Measurements from ENCODE around the gene ACTR5.

Gene ACTR5

DNA sequence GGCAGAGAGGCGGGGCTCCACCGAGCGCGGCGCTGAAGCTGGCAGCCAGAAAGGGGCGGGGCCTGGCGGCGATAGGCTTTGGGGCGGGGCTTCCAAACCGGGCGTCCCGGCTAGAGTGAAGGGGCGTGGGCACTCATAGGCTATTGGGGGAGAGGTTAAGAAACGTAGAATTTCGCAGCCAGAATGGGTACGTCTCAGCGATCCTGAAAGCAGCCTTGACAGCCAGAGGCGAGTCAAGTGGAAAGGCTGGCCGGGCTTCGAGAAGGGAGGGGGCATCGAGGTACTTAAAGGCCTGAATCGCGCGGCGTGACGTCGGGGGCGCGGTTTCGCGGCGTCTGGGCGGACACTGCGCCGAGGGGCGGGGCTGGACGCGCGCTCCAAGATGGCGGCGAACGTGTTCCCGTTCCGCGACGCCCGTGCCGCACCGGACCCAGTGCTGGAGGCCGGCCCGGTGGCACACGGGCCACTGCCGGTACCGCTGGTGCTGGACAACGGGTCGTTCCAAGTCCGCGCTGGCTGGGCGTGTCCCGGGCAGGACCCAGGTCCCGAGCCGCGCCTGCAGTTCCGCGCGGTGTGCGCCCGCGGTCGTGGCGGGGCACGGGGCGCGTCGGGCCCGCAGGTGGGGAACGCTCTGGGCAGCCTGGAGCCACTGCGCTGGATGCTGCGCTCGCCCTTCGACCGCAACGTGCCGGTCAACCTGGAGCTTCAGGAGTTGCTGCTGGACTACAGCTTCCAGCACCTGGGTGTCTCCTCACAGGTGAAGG is at the start of gene ACTR5:
Gene ACTR5 (plus strand): TSS at position 364 of the 764 bp plus-strand sequence. CDS start 19 bp downstream, at position 383.
- peak within 1 kb of the TSS in 4 of 5 donors; percentile 80 to 90 (median 86) for H3K9ac ChIP-seq (ENCODE audit: low read length in 5 of 5)
- H3K9me3 ChIP-seq (ENCODE audit: control insufficient read depth in 5 of 5, low read length in 5 of 5), result no peaks in the 10 kb centered on the region
- H3K4me3 ChIP-seq (ENCODE audit: low read depth in 1 of 5, low read length in 5 of 5), result peak within 1 kb of the TSS; percentile 86 to 95 (median 89)
- H3K27me3 ChIP-seq (ENCODE audit: control insufficient read depth in 5 of 5, insufficient read depth in 4 of 5, low read length in 5 of 5), result peaks cover 0 to 4% (median 0%) of the 10 kb centered on the region in 5 donors
- peaks cover 5 to 15% (median 8%) of the 10 kb centered on the region in 5 donors for H3K36me3 ChIP-seq (ENCODE audit: control insufficient read depth in 5 of 5, insufficient read depth in 5 of 5, low read length in 5 of 5)
- peaks cover 4 to 19% (median 17%) of the 10 kb centered on the region in 5 donors for H3K4me1 ChIP-seq (ENCODE audit: control insufficient read depth in 5 of 5, insufficient read depth in 5 of 5, low read length in 5 of 5)
- H3K27ac ChIP-seq (ENCODE audit: low read depth, low read length), result peak within 1 kb of the TSS; percentile 77

DNA sequence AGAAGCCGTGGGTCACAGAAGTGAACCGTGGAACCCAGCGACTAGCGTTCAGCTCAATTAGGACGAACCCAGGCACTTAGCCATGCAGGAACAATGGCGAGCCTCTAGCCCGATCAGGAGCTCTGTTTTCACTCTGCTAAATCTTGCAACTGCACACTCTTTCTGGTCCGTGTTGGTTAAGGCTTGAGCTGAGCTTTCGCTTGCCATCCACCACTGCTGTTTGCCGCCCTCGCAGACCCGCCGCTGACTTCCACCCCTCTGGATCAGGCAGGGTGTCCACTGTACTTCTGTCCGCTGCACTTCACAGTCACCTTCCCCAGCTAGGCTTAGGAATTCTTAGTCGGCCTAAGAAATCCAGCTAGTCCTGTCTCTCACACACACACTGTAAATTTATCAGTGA is 49.7 kb upstream of the ACTR5 start:
- H3K27ac ChIP-seq (ENCODE audit: low read depth, low read length), result no peak overlapping the region
- H3K4me1 ChIP-seq (ENCODE audit: control insufficient read depth in 5 of 5, insufficient read depth in 5 of 5, low read length in 5 of 5), result no peaks in the 10 kb centered on the region
- peaks cover 0 to 25% (median 23%) of the 10 kb centered on the region in 5 donors for H3K27me3 ChIP-seq (ENCODE audit: control insufficient read depth in 5 of 5, insufficient read depth in 4 of 5, low read length in 5 of 5)
- no peaks in the 10 kb centered on the region for H3K36me3 ChIP-seq (ENCODE audit: control insufficient read depth in 5 of 5, insufficient read depth in 5 of 5, low read length in 5 of 5)
- no peaks in the 10 kb centered on the region for H3K9me3 ChIP-seq (ENCODE audit: control insufficient read depth in 5 of 5, low read length in 5 of 5)
- H3K4me3 ChIP-seq (ENCODE audit: low read depth in 1 of 5, low read length in 5 of 5), result no peak overlapping the region
- H3K9ac ChIP-seq (ENCODE audit: low read length in 5 of 5), result no peak overlapping the region

DNA sequence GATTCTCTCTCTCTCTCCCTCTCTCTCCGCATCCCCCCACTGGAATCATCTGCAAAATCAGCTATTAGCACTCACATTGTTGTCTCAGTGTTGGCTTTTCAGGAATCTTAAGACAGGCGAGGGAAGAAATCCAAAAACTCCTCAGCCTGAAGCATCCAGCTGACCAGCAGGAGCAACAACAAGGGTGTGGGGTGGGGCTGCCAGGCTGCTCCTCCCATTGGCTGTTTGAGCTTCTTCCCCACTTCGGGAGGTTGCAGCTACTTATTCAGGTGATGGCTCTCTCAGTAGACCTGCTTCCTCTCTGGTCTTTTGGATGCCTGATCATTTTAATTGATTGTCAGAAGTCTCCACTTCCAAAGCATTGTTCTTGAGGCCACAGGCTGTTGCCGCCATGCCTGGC is 48.1 kb upstream of the ACTR5 start:
- no peak overlapping the region for H3K27ac ChIP-seq (ENCODE audit: low read depth, low read length)
- no peak overlapping the region for H3K4me3 ChIP-seq (ENCODE audit: low read depth in 1 of 5, low read length in 5 of 5)
- no peaks in the 10 kb centered on the region for H3K4me1 ChIP-seq (ENCODE audit: control insufficient read depth in 5 of 5, insufficient read depth in 5 of 5, low read length in 5 of 5)
- H3K27me3 ChIP-seq (ENCODE audit: control insufficient read depth in 5 of 5, insufficient read depth in 4 of 5, low read length in 5 of 5), result peaks cover 0 to 30% (median 26%) of the 10 kb centered on the region in 5 donors
- no peak overlapping the region for H3K9ac ChIP-seq (ENCODE audit: low read length in 5 of 5)
- no peaks in the 10 kb centered on the region for H3K9me3 ChIP-seq (ENCODE audit: control insufficient read depth in 5 of 5, low read length in 5 of 5)
- H3K36me3 ChIP-seq (ENCODE audit: control insufficient read depth in 5 of 5, insufficient read depth in 5 of 5, low read length in 5 of 5), result no peaks in the 10 kb centered on the region

DNA sequence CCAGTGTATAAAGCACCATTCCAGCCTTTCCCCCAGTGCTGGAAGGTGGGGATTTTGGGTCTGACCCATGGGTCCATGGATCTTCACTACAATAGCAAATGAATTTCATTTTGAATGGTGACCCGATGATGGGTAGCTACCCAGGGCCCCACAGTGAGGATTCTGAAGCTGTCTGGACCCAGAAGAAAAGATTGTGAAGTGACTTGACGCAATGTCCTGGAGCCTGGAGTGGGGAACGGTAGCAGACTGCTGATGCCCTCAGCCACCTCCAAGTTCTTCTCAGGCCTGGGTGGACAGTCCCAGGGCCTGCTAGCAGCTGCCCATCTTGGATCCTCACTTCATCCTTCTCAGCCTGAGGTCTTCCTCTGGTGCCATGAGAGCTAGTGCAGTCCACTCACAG is 47.3 kb upstream of the ACTR5 start:
- no peak overlapping the region for H3K27ac ChIP-seq (ENCODE audit: low read depth, low read length)
- peaks cover 0 to 37% (median 29%) of the 10 kb centered on the region in 5 donors for H3K27me3 ChIP-seq (ENCODE audit: control insufficient read depth in 5 of 5, insufficient read depth in 4 of 5, low read length in 5 of 5)
- H3K4me1 ChIP-seq (ENCODE audit: control insufficient read depth in 5 of 5, insufficient read depth in 5 of 5, low read length in 5 of 5), result no peaks in the 10 kb centered on the region
- no peaks in the 10 kb centered on the region for H3K9me3 ChIP-seq (ENCODE audit: control insufficient read depth in 5 of 5, low read length in 5 of 5)
- H3K4me3 ChIP-seq (ENCODE audit: low read depth in 1 of 5, low read length in 5 of 5), result no peak overlapping the region
- H3K9ac ChIP-seq (ENCODE audit: low read length in 5 of 5), result no peak overlapping the region
- no peaks in the 10 kb centered on the region for H3K36me3 ChIP-seq (ENCODE audit: control insufficient read depth in 5 of 5, insufficient read depth in 5 of 5, low read length in 5 of 5)

DNA sequence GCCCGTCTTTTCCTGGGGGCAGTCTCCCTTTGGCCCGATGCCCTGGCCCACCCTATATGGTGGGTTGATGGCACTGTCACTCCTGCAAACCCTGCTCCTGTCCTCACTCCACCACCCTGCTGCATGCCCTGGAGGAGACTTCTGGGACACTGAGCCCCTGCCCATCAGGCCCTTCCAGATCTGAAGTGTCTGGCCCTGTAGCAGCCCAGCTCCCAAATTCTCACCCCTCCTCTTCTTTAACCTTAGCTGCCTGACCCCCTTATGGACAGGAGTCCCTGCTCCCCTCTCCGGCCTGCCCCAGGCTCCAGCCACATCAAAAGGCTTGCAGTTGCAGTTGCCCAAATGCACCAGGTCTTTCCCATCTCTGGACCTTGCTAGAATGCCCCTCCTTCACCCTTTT is 44.7 kb upstream of the ACTR5 start:
- Histone ChIP-seq H3K27ac (ENCODE audit: low read depth, low read length) (no peak overlapping the region), H3K4me3 (ENCODE audit: low read depth in 1 of 5, low read length in 5 of 5) (no peak overlapping the region), H3K9ac (ENCODE audit: low read length in 5 of 5) (no peak overlapping the region), H3K4me1 (ENCODE audit: control insufficient read depth in 5 of 5, insufficient read depth in 5 of 5, low read length in 5 of 5) (no peaks in the 10 kb centered on the region), H3K27me3 (ENCODE audit: control insufficient read depth in 5 of 5, insufficient read depth in 4 of 5, low read length in 5 of 5) (peaks cover 0 to 37% (median 35%) of the 10 kb centered on the region in 5 donors), H3K9me3 (ENCODE audit: control insufficient read depth in 5 of 5, low read length in 5 of 5) (no peaks in the 10 kb centered on the region), H3K36me3 (ENCODE audit: control insufficient read depth in 5 of 5, insufficient read depth in 5 of 5, low read length in 5 of 5) (no peaks in the 10 kb centered on the region)

DNA sequence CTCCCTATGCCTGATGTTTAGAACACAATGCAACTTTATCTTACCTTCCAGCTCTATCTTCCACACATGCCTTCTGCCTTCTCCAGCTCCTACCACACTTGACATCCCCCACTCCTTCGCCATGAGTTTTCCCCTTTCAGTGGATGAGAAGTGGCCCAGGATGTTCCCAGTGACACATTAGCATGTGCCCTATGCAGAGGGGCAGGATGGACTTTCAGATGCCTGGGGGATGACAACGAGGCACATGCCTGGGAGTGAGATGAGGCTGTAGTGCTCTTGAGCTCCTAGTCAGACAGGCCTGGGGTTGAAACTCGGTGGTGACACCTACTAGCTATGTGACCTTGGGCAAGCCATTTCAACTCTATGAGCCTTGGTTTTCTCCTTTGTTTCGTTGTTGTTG is 44.1 kb upstream of the ACTR5 start:
- H3K36me3 ChIP-seq (ENCODE audit: control insufficient read depth in 5 of 5, insufficient read depth in 5 of 5, low read length in 5 of 5), result no peaks in the 10 kb centered on the region
- no peaks in the 10 kb centered on the region for H3K9me3 ChIP-seq (ENCODE audit: control insufficient read depth in 5 of 5, low read length in 5 of 5)
- peaks cover 0 to 35% (median 31%) of the 10 kb centered on the region in 5 donors for H3K27me3 ChIP-seq (ENCODE audit: control insufficient read depth in 5 of 5, insufficient read depth in 4 of 5, low read length in 5 of 5)
- H3K9ac ChIP-seq (ENCODE audit: low read length in 5 of 5), result no peak overlapping the region
- no peak overlapping the region for H3K4me3 ChIP-seq (ENCODE audit: low read depth in 1 of 5, low read length in 5 of 5)
- H3K27ac ChIP-seq (ENCODE audit: low read depth, low read length), result no peak overlapping the region
- no peaks in the 10 kb centered on the region for H3K4me1 ChIP-seq (ENCODE audit: control insufficient read depth in 5 of 5, insufficient read depth in 5 of 5, low read length in 5 of 5)

DNA sequence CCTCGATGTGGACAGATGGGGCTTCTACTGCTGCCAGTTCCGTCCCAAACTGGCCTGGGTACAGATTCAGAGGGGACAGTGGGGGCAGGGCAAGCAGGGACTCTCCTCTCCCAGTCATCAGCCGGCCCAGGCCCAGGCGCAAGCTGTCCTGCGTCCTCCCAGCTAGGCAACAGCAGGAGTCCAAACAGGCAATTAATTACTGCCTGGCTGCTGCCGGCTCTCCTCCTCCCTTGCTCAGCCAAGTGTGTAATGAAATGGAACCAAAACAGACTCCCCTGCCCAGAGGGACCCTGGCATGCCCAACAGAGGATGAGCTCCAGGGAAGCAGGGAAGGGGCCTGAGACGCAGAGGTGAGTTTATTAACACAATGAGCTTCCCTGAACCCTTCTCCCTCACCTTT is 41.8 kb upstream of the ACTR5 start:
- Histone ChIP-seq H3K4me3 (ENCODE audit: low read depth in 1 of 5, low read length in 5 of 5) (no peak overlapping the region), H3K27me3 (ENCODE audit: control insufficient read depth in 5 of 5, insufficient read depth in 4 of 5, low read length in 5 of 5) (peaks cover 0 to 29% (median 22%) of the 10 kb centered on the region in 5 donors), H3K9me3 (ENCODE audit: control insufficient read depth in 5 of 5, low read length in 5 of 5) (no peaks in the 10 kb centered on the region), H3K4me1 (ENCODE audit: control insufficient read depth in 5 of 5, insufficient read depth in 5 of 5, low read length in 5 of 5) (no peaks in the 10 kb centered on the region), H3K27ac (ENCODE audit: low read depth, low read length) (no peak overlapping the region), H3K9ac (ENCODE audit: low read length in 5 of 5) (no peak overlapping the region), H3K36me3 (ENCODE audit: control insufficient read depth in 5 of 5, insufficient read depth in 5 of 5, low read length in 5 of 5) (no peaks in the 10 kb centered on the region)

DNA sequence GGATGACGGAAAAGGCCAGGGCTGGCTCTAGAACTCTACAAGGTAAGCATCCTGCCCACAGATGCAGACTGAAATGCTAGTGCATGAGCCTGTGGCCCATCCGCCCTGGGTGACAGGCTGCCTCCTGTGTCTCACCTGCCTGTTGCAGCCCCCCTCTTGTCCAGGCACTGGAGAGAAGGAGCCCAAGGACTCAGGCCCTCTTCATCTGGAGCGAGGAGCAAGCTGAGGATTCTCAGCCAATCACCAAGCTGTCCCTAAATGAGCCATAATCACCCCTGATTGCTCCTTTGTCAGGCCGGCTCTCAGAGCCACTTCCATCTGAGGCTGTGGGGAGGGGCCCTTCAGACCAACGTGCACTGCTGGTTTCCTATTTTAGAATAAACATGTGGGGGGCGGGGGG is 34.0 kb upstream of the ACTR5 start:
- H3K36me3 ChIP-seq (ENCODE audit: control insufficient read depth in 5 of 5, insufficient read depth in 5 of 5, low read length in 5 of 5), result no peaks in the 10 kb centered on the region
- no peak overlapping the region for H3K9ac ChIP-seq (ENCODE audit: low read length in 5 of 5)
- H3K27ac ChIP-seq (ENCODE audit: low read depth, low read length), result no peak overlapping the region
- no peaks in the 10 kb centered on the region for H3K9me3 ChIP-seq (ENCODE audit: control insufficient read depth in 5 of 5, low read length in 5 of 5)
- peaks cover 19 to 39% (median 32%) of the 10 kb centered on the region in 5 donors for H3K27me3 ChIP-seq (ENCODE audit: control insufficient read depth in 5 of 5, insufficient read depth in 4 of 5, low read length in 5 of 5)
- H3K4me1 ChIP-seq (ENCODE audit: control insufficient read depth in 5 of 5, insufficient read depth in 5 of 5, low read length in 5 of 5), result no peaks in the 10 kb centered on the region
- no peak overlapping the region for H3K4me3 ChIP-seq (ENCODE audit: low read depth in 1 of 5, low read length in 5 of 5)

DNA sequence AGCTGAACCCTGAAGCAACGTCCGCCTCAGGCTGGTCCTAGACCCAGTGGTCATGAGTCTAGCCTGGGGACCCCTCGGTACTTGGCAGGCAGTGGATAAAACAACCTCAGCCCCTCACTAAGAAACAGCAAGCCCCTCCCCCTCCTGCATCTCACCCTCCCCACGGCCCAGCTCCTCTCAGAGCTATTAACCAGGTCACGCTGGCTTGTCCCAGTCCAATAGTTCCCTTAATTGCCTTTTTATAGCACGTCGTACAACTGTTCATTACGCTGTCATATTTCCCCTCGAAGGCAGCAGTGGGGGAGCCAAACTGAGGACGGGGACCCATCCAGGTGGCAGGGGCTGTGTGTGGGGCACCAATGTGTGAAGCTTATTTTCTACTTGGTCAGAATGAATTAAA is 32.6 kb upstream of the ACTR5 start:
- H3K4me3 ChIP-seq (ENCODE audit: low read depth in 1 of 5, low read length in 5 of 5), result no peak overlapping the region
- H3K9me3 ChIP-seq (ENCODE audit: control insufficient read depth in 5 of 5, low read length in 5 of 5), result no peaks in the 10 kb centered on the region
- no peak overlapping the region for H3K27ac ChIP-seq (ENCODE audit: low read depth, low read length)
- H3K9ac ChIP-seq (ENCODE audit: low read length in 5 of 5), result no peak overlapping the region
- no peaks in the 10 kb centered on the region for H3K4me1 ChIP-seq (ENCODE audit: control insufficient read depth in 5 of 5, insufficient read depth in 5 of 5, low read length in 5 of 5)
- H3K36me3 ChIP-seq (ENCODE audit: control insufficient read depth in 5 of 5, insufficient read depth in 5 of 5, low read length in 5 of 5), result no peaks in the 10 kb centered on the region
- H3K27me3 ChIP-seq (ENCODE audit: control insufficient read depth in 5 of 5, insufficient read depth in 4 of 5, low read length in 5 of 5), result peaks cover 25 to 52% (median 45%) of the 10 kb centered on the region in 5 donors

DNA sequence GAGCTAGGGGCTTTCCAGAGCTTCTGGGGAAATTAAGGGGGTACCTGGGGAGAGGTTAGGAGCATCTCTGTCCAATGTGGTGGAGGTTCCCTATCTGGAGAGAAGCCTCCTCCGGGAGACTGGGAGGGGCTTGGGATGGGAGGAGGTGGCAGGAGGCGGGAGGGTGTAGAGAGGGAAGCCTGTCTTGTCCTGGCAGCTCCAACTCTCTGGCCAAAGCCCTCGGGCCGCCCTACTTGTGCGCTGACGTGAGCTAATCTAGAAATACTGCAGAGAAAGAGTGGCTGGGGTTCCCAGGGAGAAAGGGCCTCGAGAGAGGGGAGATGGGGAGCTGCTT is 25.6 kb upstream of the ACTR5 start:
- H3K36me3 ChIP-seq (ENCODE audit: control insufficient read depth in 5 of 5, insufficient read depth in 5 of 5, low read length in 5 of 5), result no peaks in the 10 kb centered on the region
- peaks cover 50 to 89% (median 84%) of the 10 kb centered on the region in 5 donors for H3K27me3 ChIP-seq (ENCODE audit: control insufficient read depth in 5 of 5, insufficient read depth in 4 of 5, low read length in 5 of 5)
- H3K4me3 ChIP-seq (ENCODE audit: low read depth in 1 of 5, low read length in 5 of 5), result no peak overlapping the region
- H3K4me1 ChIP-seq (ENCODE audit: control insufficient read depth in 5 of 5, insufficient read depth in 5 of 5, low read length in 5 of 5), result peaks cover 0 to 38% (median 23%) of the 10 kb centered on the region in 5 donors
- no peak overlapping the region for H3K27ac ChIP-seq (ENCODE audit: low read depth, low read length)
- H3K9me3 ChIP-seq (ENCODE audit: control insufficient read depth in 5 of 5, low read length in 5 of 5), result no peaks in the 10 kb centered on the region
- no peak overlapping the region for H3K9ac ChIP-seq (ENCODE audit: low read length in 5 of 5)

All from subcutaneous abdominal adipose tissue (tissue), 5 donors.